Left ventricle myocardium superior (tissue), 1 donor: Measurements from ENCODE around the gene TMEM30A. TPM values are rescaled to one million over a fixed set of nuclear protein-coding genes. Genes with fewer than 3 reads are reported as not detected.

Experiments used
- ATAC-seq: fragments of 200-7000 bp; cut with Tn5 transposase; one replicate; pipeline ENCODE4 v1.9.1; 2020; ENCODE audit warnings: mild to moderate bottlenecking, moderate library complexity
- DNase-seq: peaks from one replicate; pipeline ENCODE4 v3.0.0-alpha.2; 2020
- intact Hi-C: fragments of 100-400 bp; cut with micrococcal nuclease; formaldehyde crosslinking; loops from one replicate; pipeline ENCODE4 v1.11.0; 2022
- total RNA-seq: library from RNA; stranded (reverse); fragmentation: NEBNext Ultra II Directional; extraction: Animal tissue kit (Norgen Biotek cat#: 25700); gene quantifications from one replicate; pipeline ENCODE4 v1.2.1, GENCODE V29; 2021
- donor health status: DM: no; HTN: yes; CAD: no; lungs with severe emphysema.

Gene TMEM30A
- total RNA-seq, 1 donor from 2014 or later, result 43.9 TPM

- peak; percentile 75 for ATAC-seq
- DNase-seq, result peak; percentile 94
- intact Hi-C loops, result no loop called here
Measured at GRCh38 chr6:75205776-75206575, 78.6 kb downstream of the TMEM30A start, which contains the start of gene COL12A1. TSS of gene COL12A1 (minus strand) at chr6:75206053. CDS start at chr6:75202792, 3,261 bp downstream.

- intact Hi-C loops, result no loop called here
- ATAC-seq (peak; percentile 4), DNase-seq (no peak)
Measured at GRCh38 chr6:75204959-75205775, 79.4 kb downstream of the TMEM30A start.

- ATAC-seq (peak; percentile 13), DNase-seq (peak; percentile 74)
Measured at GRCh38 chr6:75204217-75204958, 80.2 kb downstream of the TMEM30A start.

GRCh38 chr6:75203721-75204120 lies 80.9 kb downstream of the TMEM30A start:
- intact Hi-C loops, result no loop called here
- no peak for ATAC-seq
- no peak for DNase-seq

More at GRCh38 chr6:75204217-75204958, 80.2 kb downstream of the TMEM30A start:
- intact Hi-C loops, result no loop called here

Other genes starting within 250 kb of the TMEM30A start
- gene COL12A1, start 78.7 kb downstream of the TMEM30A start, total RNA-seq, result 9.5 TPM
- 911 TPM for gene COX7A2, start 41.0 kb downstream of the TMEM30A start, total RNA-seq
- 156 TPM for gene FILIP1, start 209.0 kb upstream of the TMEM30A start, total RNA-seq